Activated CD8-positive, alpha-beta memory T cell treated with anti-CD3 and anti-CD28 coated beads for 48 hours (primary cell): Measurements from ENCODE around the gene GCK.

Experiments
- DNase-seq, 3 experiments: peaks; one replicate each; pipeline ENCODE4 v3.0.0-alpha.2; 2020; ENCODE audit warnings: low read depth in 2 of 3, low spot score in 2 of 3

The GCK gene

DNA sequence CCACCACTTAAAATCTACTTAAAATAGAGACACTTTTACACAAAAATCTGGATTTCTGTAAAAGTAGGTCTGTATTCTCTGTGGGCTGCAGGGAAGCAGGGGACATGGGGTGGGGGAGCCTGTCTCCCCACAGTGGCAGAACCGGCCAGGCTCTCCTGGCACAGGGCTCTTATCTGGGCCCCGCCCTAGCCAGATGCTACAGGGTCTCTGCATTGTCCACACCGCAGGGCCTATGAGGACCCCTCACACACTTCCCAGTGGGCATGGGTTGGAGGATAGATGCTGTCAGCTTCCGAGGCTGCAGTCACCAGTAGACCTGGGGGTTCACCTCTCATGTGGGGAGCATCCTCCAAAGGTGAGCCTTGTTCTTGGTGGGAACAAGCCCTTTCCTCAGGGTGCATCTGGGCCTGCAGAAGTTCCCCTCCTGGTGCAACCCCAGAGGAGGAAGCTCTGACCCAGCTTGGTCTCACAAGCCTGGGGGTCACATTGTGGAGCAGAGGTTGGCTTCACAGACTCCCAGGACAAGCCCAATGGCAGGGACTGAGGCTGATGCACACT lies 32.7 kb downstream of the GCK start:
- DNase-seq: no peak

DNA sequence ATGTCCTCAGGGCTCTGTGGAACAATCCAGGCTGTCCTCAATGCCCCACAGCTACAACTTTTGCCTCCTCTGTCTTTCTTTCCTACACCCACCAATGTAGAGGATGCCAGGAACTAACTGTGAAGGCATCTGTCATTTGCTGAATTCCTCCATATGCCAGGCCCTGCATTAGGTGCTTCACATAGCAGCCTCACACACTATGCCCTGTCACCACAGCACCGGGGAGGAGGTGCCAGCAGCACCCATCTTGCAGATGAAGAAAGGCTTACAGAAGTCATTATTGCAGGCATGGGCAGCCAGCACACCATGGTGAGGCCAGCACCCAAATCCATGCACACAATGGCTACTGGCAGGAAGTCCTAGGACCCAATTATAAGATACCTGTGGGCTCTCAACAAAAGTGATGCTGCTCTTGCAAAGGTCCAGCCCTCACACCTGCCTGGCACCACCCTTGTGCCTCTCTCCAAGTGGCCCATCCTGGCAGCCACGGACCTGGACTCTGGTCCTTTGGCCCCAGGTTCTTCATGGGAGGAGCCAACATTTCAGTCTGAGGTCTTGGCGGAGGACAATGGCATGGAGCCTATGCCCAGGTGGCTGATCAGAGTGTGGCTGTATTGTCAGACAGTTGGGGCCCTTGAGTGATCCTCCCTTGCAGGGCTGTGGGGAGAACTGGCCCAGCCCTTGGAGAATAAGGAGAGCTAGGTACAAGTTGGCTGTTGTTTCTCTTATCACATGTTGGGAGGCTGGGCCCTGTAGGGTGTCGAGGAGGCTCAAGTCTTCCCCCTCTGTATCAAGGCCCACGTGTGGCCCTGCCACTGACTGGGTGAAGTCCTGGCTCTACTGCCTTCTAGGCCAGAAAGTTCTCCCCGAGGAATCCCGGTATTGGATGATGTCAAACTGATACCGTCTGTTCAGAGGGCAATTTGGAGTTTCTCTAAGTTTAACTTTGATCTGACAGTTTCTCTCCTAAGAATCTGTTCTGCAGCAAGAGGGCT lies 33.8 kb downstream of the GCK start:
- no peak for DNase-seq

- DNase-seq: no peak
Observed at GRCh38 chr7:44154703-44155102, 34.5 kb downstream of the GCK start.

GRCh38 chr7:44153948-44154335 lies 35.3 kb downstream of the GCK start:
- DNase-seq: no peak

DNA sequence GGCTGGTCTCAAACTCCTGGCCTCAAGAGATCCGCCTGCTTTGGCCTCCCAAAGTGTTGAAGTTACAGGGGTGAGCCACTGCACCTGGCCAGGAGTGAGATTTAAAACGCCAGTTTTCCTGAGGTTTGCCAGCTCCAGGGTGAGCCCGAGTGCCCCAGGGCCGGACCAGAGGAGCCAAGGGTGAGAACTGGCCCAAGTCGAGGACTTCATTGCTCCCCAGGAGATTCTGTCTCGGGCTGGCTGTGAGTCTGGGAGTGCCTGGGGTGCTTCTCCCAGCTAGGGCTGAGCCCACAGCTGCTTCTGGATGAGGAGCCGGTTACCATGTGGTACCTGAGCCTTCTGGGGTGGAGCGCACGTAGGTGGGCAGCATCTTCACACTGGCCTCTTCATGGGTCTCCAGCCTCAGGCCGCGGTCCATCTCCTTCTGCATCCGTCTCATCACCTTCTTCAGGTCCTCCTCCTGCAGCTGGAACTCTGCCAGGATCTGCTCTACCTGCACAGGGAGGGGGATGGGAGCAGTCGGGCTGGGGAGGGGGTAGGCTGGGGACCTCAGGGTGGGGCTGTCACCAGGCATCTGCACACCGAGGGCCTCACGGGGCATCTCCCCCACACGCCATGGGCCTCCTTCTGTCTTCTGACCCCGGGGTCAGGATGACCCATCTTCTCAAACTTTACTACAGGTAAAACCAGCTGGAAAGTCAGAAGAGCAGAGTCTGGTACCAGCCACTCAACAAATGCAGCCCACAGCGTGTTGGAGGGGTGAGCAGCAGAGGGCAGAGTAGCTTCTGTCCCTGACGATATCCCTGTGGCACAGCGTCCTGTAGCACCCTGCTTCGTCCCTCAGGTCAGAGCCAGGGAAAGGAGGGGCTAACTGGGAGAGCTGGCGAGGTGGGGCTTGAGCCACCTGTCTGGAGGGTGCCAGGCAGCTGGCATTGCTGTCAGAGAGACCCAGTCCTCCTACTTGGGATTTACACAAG lies 36.0 kb downstream of the GCK start:
- no peak for DNase-seq

- DNase-seq: no peak
Observed at GRCh38 chr7:44151956-44152355, 37.3 kb downstream of the GCK start.

DNA sequence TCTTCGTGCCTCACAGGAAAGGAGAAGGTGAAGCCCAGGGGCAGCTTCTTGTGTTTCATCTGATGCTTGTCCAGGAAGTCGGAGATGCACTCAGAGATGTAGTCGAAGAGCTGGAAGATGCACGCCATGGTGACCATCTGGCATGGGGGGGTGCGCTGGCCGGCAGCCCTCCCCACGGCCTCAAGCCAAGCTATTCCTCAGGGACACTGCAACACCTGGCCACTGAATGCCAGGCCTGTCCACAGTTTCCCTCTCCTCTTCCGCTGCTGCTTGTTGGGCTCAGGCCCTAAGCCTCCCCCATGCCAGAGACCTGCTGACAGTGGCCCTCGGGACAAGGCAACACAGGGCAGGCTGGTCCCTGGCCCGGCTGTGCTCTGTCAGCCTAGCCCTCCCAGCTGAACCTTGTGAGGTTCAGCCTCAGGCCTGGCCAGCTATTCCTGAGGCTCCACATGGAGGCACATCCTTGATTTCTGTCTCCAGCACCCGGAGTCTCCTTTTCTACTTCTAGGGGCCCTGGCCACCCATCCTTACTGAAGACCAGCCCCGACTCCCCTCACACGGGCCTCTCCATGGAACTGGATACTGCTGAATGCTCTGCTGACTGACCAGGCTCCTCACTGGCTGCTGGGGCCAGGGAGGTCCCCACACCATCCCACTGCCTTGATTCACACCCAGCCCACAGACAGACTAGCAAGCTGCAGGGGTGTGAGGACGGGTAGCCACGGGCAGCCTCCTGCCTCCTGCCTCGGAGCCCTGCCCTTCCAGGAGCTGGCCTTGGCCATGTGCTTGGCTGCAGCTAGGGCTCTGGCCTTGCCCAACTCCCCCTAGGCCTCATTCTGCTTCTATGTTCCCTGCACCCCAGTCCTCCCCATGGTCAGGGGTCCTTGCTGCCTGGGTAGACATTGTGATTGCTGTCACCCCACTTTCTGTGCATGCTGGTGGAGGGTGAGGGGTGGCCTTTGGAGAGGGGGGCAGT lies 38.0 kb downstream of the GCK start:
- DNase-seq: no peak

DNA sequence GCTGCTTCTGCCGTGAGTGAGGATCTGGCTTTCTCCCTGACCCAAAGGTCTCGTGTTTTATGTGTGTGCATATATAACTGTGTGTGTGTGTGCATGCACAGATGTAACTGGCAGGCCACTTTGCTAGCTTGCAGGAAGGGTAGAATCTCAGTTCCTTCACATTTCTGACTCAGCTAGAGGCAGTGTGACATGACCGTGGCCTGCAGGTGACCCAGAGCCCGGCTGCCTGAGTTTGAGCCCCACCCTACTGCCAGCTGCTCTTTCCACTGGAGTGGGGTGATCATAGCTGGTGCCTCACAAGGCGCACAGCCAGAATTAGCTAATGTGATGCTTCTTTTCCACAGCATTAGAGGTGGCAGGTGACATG lies 38.8 kb downstream of the GCK start:
- no peak for DNase-seq

DNA sequence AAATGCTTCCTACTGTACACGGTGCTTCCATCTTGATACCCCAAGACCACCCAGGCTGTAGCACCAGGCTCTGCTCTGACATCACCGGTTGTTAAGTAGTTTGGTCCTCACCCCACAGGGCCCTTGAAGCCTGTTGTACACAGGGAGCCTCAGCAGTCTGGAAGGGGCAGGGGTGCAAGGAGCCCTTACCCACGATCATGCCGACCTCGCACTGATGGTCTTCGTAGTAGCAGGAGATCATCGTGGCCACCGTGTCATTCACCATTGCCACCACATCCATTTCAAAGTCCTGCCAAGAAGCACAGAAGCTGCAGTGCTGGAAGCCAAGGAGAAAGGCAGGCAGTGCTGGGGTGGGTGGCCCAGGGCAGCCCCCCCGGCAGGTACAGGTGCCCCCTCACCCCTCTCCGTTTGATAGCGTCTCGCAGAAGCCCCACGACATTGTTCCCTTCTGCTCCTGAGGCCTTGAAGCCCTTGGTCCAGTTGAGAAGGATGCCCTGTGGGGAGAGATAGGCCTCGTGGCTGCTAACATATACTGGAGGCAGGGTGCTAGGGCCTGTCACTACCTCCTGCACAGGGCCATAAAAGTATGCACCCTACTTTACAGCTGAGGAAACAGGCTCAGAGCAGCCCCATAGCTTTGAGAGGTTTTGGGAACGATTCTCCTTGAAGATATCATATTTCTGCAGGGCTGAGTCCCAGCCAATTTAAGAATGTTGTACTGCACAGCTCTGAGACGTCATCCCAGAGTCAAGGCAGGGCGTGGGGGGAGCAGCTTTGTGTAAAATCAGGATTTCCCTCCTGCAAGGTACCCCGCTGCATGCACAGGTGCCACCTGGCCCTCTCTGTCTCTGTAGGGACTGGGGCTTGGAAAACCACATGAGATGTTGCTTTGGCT lies 39.4 kb downstream of the GCK start:
- DNase-seq: no peak

DNA sequence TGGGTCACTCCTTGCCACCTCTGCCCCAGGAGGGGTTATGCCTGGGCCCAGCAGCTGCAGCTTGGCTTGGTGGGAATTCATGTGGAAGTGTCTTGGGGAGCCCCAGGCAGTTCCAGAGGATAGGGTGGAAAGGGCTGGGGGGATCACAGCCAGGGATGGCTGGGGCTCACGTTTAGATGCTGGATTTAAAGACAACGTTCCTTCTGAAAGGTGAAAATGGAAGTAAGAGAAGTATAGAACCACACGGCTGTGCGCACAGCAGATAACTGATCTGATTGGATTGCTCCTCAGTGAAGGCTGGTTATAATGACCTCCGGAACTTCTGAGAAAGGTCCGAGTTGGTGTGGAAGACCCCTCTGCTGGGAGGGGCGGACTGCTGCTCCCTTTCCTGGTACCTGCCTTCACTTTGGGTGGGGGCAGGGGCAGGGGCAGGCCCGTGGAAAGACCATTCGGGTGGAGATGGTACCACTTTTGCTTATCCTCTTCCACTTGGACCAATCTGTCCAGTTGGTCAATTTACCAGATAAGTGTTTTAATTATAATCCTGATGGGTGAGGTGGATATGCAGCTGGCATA lies 40.2 kb downstream of the GCK start:
- no peak for DNase-seq

- no peak for DNase-seq
Observed at GRCh38 chr7:44148166-44148565, 41.1 kb downstream of the GCK start.

GRCh38 chr7:44147026-44147991 lies 41.9 kb downstream of the GCK start:
- no peak for DNase-seq

DNA sequence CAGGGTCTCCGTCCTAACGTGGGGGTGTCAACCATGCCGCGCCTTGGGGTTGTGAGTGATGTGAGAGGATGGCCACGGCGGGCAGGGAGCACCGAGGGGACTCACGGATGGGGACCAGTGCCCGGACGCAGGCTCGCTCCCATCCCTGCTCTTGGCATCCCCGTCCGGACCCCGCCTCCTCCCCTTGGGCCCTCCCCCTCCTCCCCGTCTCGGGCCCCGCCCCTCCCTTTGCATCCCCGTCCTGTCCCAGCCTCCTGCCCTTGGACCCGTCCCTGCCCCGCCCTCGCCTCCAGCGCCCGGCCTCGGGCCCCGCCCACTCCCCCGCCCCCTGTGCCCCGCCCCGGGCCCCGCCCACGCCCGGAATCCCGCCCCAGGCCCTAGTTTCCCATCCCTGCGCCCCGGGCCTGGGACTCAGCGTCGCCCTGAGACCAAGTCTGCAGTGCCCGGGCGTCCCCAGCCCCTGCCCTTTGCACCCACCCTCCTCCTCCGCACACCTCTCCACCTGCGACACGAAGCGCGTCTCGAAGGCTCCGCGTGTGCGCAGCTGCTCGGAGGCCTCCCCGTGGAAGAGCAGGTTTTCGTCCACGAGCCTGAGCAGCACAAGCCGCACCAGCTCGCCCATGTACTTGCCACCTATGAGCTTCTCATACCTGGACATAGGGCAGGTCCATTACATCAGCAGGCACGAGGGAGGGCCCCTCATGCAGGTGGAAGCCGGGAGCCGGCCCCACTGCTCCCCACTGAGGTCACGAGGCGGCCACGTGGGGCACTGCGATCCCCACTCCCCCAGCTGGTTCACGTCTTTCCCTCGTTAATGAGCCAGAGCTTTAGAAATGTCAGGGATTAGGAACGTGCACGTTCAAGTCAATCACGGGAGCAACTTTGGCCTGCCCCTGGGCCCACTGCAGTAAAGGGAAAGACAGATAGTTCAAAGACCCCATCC lies 43.0 kb downstream of the GCK start:
- DNase-seq: peak in 2 of 3 experiments; percentile 27 to 36

GRCh38 chr7:44145479-44145968 lies 43.7 kb downstream of the GCK start:
- DNase-seq: peak in 1 of 3 experiments; percentile 18

DNA sequence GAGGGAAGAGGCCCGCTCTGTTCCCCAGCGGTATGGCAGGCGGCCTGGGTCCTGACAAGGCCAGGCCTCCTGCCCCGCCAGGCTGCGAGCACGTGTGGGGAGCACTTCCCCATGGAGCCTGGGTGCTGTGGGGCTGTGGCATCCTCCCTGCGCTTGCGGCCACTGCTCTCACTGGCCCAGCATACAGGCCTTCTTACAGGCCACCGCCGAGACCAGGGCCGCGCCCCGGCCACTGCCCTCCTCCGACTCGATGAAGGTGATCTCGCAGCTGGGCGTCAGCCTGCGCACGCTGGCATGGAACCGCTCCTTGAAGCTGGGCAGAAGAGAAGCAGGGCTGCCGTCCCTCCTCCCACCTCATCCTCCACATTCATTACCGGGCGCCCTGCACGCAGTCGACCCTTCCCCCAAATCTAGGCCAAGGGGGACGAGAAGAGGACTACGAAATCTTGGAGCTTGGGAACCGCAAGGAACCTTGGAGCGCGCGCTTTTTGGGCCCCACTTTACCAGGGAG lies 44.2 kb downstream of the GCK start:
- no peak for DNase-seq

- DNase-seq: no peak
Observed at GRCh38 chr7:44144426-44144967, 44.7 kb downstream of the GCK start.
